SK-N-SH treated with all-trans-retinoic acid at 6 μM for 48 hours (cell line): Measurements from ENCODE around the gene MMEL1.

Experiments
- ATAC-seq: fragments of 200-7000 bp; cut with Tn5 transposase; 3 replicates; pipeline ENCODE4 v1.9.1; 2020; ENCODE audit warnings: mild to moderate bottlenecking, moderate library complexity
- ARNTL ChIP-seq: fragments of 450-650 bp; formaldehyde crosslinking; IDR thresholded peaks from 2 replicates; pipeline ENCODE4 v1.5.0; 2020; ENCODE audit warnings: low read depth, mild to moderate bottlenecking, moderate library complexity, borderline replicate concordance
- CSDC2 ChIP-seq: fragments of 250-450 bp; sonication (Bioruptor Pico); IDR thresholded peaks from 2 replicates; pipeline ENCODE4 v1.5.0; 2020; ENCODE audit warnings: mild to moderate bottlenecking, moderate library complexity
- GLIS3 ChIP-seq: fragments of 250-450 bp; sonication (Bioruptor Pico); IDR thresholded peaks from 2 replicates; pipeline ENCODE4 v1.5.0; 2020; ENCODE audit warnings: mild to moderate bottlenecking, moderate library complexity
- ISL1 ChIP-seq: fragments of 250-450 bp; sonication (Bioruptor Pico); IDR thresholded peaks from 2 replicates; pipeline ENCODE4 v2.1.2; 2022; ENCODE audit warnings: mild to moderate bottlenecking, moderate library complexity
- OSR1 ChIP-seq: fragments of 250-450 bp; sonication (Bioruptor Pico); IDR thresholded peaks from 2 replicates; pipeline ENCODE4 v1.8.0; 2022; ENCODE audit warnings: moderate library complexity, mild to moderate bottlenecking, inconsistent platforms
- PPARA ChIP-seq: fragments of 250-450 bp; sonication (Bioruptor Pico); IDR thresholded peaks from 2 replicates; pipeline ENCODE4 v1.5.0; 2020; ENCODE audit warnings: mild to moderate bottlenecking, borderline replicate concordance
- RARB ChIP-seq: fragments of 250-450 bp; sonication (Bioruptor Pico); IDR thresholded peaks from 2 replicates; pipeline ENCODE4 v1.8.0; 2021; ENCODE audit warnings: mild to moderate bottlenecking, moderate library complexity
- SNAI2 ChIP-seq: fragments of 250-450 bp; sonication (Bioruptor Pico); IDR thresholded peaks from 2 replicates; pipeline ENCODE4 v1.5.0; 2020; ENCODE audit warnings: mild to moderate bottlenecking, moderate library complexity
- TCF4 ChIP-seq: fragments of 250-450 bp; sonication (Bioruptor Pico); IDR thresholded peaks from 2 replicates; pipeline ENCODE4 v1.8.0; 2021; ENCODE audit warnings: mild to moderate bottlenecking, moderate library complexity, borderline replicate concordance
- TOX ChIP-seq: fragments of 250-450 bp; sonication (Bioruptor Pico); IDR thresholded peaks from 2 replicates; pipeline ENCODE4 v1.8.0; 2021; ENCODE audit warnings: mild to moderate bottlenecking, moderate library complexity, borderline replicate concordance
- ZFP3 ChIP-seq: fragments of 250-450 bp; sonication (Bioruptor Pico); IDR thresholded peaks from 2 replicates; pipeline ENCODE4 v1.5.0; 2020; ENCODE audit warnings: mild to moderate bottlenecking, moderate library complexity
- ZFP30 ChIP-seq: fragments of 450-650 bp; formaldehyde crosslinking; IDR thresholded peaks from 2 replicates; pipeline ENCODE4 v1.5.0; 2022; ENCODE audit warnings: mild to moderate bottlenecking, moderate library complexity
- ZNF565 ChIP-seq: fragments of 450-650 bp; formaldehyde crosslinking; conservative IDR thresholded peaks from 2 replicates; pipeline ENCODE4 v1.5.0; 2020; ENCODE audit warnings: low read depth, mild to moderate bottlenecking, moderate library complexity
- ZNF70 ChIP-seq: fragments of 450-650 bp; formaldehyde crosslinking; IDR thresholded peaks from 2 replicates; pipeline ENCODE4 v1.5.0; 2020; ENCODE audit warnings: mild to moderate bottlenecking, moderate library complexity
- ZNF8 ChIP-seq: fragments of 450-650 bp; formaldehyde crosslinking; IDR thresholded peaks from 2 replicates; pipeline ENCODE4 v1.5.0; 2020; ENCODE audit warnings: mild to moderate bottlenecking, moderate library complexity
- TF ChIP-seq, protein P1 (sequence below): fragments of 250-450 bp; sonication (Bioruptor Pico); IDR thresholded peaks from 2 replicates; pipeline ENCODE4 v1.5.1; 2021; ENCODE audit warnings: mild to moderate bottlenecking, moderate library complexity
- TF ChIP-seq, protein P2 (sequence below): fragments of 250-450 bp; sonication (Bioruptor Pico); IDR thresholded peaks from 2 replicates; pipeline ENCODE4 v1.8.0; 2021; ENCODE audit warnings: low read depth, mild to moderate bottlenecking, moderate library complexity, borderline replicate concordance
- TF ChIP-seq, protein P3 (sequence below): fragments of 250-450 bp; sonication (Bioruptor Pico); IDR thresholded peaks from 2 replicates; pipeline ENCODE4 v1.5.0; 2020; ENCODE audit warnings: mild to moderate bottlenecking, moderate library complexity
- TF ChIP-seq, protein P4 (sequence below): fragments of 250-450 bp; sonication (Bioruptor Pico); IDR thresholded peaks from 2 replicates; pipeline ENCODE4 v1.8.0; 2020; ENCODE audit warnings: mild to moderate bottlenecking, moderate library complexity, borderline replicate concordance
- TF ChIP-seq, protein P5 (sequence below): fragments of 250-450 bp; sonication (Bioruptor Pico); IDR thresholded peaks from 2 replicates; pipeline ENCODE4 v1.5.1; 2020; ENCODE audit warnings: low read depth, mild to moderate bottlenecking, moderate library complexity

Gene MMEL1

DNA sequence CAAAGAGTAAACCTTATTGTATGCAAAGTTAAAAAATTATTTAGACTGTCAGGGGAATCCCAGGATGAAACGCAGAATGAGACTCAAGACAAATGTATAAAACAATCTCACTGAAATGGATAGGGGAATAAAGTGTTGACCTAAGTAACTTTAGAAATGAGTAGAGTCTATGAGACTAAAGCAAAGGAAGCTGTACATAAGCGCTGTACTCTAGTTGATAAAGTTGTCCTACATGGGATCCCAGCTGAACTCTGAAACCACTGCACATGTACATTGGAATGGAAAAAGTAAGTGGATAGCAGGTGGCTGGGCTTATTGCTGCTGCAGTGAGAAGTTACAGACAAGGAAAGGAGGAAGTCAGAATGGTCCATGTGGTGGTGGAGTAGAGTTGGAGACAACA, 18.7 kb downstream of the MMEL1 start (continued):
- TF ChIP-seq, protein P1, sequence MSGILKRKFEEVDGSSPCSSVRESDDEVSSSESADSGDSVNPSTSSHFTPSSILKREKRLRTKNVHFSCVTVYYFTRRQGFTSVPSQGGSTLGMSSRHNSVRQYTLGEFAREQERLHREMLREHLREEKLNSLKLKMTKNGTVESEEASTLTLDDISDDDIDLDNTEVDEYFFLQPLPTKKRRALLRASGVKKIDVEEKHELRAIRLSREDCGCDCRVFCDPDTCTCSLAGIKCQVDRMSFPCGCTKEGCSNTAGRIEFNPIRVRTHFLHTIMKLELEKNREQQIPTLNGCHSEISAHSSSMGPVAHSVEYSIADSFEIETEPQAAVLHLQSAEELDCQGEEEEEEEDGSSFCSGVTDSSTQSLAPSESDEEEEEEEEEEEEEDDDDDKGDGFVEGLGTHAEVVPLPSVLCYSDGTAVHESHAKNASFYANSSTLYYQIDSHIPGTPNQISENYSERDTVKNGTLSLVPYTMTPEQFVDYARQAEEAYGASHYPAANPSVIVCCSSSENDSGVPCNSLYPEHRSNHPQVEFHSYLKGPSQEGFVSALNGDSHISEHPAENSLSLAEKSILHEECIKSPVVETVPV (CRISPR knock-in tag), result no peak
- TF ChIP-seq SNAI2, result no peak
- TF ChIP-seq RARB (CRISPR knock-in tag), result no peak
- TF ChIP-seq ZNF565 (CRISPR knock-in tag), result no peak
- no peak for TF ChIP-seq OSR1 (CRISPR knock-in tag)
- no peak for TF ChIP-seq TOX (CRISPR knock-in tag)
- TF ChIP-seq ARNTL (CRISPR knock-in tag), result no peak
- TF ChIP-seq ISL1 (CRISPR knock-in tag), result no peak
- TF ChIP-seq, protein P2, sequence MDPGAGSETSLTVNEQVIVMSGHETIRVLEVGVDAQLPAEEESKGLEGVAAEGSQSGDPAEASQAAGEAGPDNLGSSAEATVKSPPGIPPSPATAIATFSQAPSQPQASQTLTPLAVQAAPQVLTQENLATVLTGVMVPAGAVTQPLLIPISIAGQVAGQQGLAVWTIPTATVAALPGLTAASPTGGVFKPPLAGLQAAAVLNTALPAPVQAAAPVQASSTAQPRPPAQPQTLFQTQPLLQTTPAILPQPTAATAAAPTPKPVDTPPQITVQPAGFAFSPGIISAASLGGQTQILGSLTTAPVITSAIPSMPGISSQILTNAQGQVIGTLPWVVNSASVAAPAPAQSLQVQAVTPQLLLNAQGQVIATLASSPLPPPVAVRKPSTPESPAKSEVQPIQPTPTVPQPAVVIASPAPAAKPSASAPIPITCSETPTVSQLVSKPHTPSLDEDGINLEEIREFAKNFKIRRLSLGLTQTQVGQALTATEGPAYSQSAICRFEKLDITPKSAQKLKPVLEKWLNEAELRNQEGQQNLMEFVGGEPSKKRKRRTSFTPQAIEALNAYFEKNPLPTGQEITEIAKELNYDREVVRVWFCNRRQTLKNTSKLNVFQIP, result no peak
- TF ChIP-seq ZNF8 (CRISPR knock-in tag), result no peak
- no peak for TF ChIP-seq GLIS3
- no peak for TF ChIP-seq ZFP3 (CRISPR knock-in tag)
- no peak for TF ChIP-seq ZNF70 (CRISPR knock-in tag)

DNA sequence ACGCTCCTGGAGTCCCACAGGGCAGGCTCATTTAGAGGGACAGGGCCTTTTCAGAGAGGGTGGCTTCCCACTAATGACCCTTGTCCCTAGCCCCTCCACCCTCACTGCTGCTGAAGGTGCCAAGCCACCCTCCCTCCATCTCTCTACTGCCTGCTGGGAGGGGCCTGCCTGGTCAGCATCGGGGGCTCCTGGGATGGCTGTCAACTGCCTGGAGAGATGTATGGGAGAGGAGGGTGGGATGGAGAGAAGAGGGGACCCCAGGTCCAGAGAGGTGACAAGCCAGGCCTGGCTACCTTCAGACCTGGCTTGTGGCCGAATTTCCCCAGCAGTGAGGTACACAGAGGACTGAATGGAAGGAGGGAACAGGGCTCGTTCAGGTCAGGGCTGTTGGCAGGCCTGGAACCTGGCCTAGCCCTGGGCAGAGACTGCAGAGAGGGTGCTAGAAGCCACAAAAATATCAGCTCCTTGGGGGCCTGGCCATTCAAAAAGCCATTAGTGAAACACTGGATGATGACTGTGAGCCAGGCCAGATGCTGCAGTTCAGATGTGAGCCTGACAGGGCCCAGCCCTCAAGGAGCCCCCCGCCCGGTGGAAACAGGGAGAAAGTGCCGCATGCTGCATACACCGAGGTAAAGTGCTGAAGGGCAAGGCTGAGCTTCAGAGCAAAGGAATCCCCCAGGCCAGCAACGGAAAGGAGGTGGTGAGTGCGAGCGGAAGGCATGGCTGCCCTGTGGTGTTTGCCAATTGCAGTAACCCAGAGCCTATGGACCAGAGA, 20.0 kb downstream of the MMEL1 start:
- TF ChIP-seq SNAI2, result no peak
- TF ChIP-seq TOX (CRISPR knock-in tag), result no peak
- TF ChIP-seq TCF4, result no peak
- no peak for TF ChIP-seq PPARA
- no peak for TF ChIP-seq CSDC2 (CRISPR knock-in tag)
- no peak for TF ChIP-seq ZFP3 (CRISPR knock-in tag)
- TF ChIP-seq, protein P1 (CRISPR knock-in tag), result no peak
- TF ChIP-seq, protein P3, sequence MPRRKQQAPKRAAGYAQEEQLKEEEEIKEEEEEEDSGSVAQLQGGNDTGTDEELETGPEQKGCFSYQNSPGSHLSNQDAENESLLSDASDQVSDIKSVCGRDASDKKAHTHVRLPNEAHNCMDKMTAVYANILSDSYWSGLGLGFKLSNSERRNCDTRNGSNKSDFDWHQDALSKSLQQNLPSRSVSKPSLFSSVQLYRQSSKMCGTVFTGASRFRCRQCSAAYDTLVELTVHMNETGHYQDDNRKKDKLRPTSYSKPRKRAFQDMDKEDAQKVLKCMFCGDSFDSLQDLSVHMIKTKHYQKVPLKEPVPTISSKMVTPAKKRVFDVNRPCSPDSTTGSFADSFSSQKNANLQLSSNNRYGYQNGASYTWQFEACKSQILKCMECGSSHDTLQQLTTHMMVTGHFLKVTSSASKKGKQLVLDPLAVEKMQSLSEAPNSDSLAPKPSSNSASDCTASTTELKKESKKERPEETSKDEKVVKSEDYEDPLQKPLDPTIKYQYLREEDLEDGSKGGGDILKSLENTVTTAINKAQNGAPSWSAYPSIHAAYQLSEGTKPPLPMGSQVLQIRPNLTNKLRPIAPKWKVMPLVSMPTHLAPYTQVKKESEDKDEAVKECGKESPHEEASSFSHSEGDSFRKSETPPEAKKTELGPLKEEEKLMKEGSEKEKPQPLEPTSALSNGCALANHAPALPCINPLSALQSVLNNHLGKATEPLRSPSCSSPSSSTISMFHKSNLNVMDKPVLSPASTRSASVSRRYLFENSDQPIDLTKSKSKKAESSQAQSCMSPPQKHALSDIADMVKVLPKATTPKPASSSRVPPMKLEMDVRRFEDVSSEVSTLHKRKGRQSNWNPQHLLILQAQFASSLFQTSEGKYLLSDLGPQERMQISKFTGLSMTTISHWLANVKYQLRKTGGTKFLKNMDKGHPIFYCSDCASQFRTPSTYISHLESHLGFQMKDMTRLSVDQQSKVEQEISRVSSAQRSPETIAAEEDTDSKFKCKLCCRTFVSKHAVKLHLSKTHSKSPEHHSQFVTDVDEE (CRISPR knock-in tag), result no peak
- TF ChIP-seq ISL1 (CRISPR knock-in tag), result no peak
- TF ChIP-seq, protein P4, sequence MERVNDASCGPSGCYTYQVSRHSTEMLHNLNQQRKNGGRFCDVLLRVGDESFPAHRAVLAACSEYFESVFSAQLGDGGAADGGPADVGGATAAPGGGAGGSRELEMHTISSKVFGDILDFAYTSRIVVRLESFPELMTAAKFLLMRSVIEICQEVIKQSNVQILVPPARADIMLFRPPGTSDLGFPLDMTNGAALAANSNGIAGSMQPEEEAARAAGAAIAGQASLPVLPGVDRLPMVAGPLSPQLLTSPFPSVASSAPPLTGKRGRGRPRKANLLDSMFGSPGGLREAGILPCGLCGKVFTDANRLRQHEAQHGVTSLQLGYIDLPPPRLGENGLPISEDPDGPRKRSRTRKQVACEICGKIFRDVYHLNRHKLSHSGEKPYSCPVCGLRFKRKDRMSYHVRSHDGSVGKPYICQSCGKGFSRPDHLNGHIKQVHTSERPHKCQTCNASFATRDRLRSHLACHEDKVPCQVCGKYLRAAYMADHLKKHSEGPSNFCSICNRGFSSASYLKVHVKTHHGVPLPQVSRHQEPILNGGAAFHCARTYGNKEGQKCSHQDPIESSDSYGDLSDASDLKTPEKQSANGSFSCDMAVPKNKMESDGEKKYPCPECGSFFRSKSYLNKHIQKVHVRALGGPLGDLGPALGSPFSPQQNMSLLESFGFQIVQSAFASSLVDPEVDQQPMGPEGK (CRISPR knock-in tag), result no peak
- TF ChIP-seq ZFP30 (CRISPR knock-in tag), result no peak
- no peak for TF ChIP-seq ZNF565 (CRISPR knock-in tag)
- TF ChIP-seq, protein P5, sequence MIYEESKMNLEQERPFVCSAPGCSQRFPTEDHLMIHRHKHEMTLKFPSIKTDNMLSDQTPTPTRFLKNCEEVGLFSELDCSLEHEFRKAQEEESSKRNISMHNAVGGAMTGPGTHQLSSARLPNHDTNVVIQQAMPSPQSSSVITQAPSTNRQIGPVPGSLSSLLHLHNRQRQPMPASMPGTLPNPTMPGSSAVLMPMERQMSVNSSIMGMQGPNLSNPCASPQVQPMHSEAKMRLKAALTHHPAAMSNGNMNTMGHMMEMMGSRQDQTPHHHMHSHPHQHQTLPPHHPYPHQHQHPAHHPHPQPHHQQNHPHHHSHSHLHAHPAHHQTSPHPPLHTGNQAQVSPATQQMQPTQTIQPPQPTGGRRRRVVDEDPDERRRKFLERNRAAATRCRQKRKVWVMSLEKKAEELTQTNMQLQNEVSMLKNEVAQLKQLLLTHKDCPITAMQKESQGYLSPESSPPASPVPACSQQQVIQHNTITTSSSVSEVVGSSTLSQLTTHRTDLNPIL (CRISPR knock-in tag), result no peak
- TF ChIP-seq ZNF8 (CRISPR knock-in tag), result no peak
- TF ChIP-seq OSR1 (CRISPR knock-in tag), result no peak
- ATAC-seq, result no peak
